ENCODE data around the gene PBX3.
"Not testable (repeated sequence)": the region's sequence is repeated elsewhere in the genome, so short reads cannot be mapped to it uniquely, and the experiment has no call there.

DNA sequence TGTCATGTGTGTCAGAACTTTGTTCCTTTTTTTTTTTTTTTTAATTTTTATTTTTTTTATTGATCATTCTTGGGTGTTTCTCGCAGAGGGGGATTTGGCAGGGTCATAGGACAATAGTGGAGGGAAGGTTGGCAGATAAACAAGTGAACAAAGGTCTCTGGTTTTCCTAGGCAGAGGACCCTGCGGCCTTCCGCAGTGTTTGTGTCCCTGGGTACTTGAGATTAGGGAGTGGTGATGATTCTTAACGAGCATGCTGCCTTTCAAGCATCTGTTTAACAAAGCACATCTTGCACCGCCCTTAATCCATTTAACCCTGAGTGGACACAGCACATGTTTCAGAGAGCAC is 32.0 kb downstream of the PBX3 start:
- not testable (repeated sequence) for TF ChIP-seq CTCF, POLR2A (IDR thresholded peaks at IDR 0.05)
